Tibial nerve (tissue), 3 donors: Measurements from ENCODE around the gene TMEM238L.

Experiments
- POLR2A ChIP-seq, 2 donors: fragments of 450-650 bp; IDR thresholded peaks; one replicate each; pipeline ENCODE4 v1.6.1; 2017; ENCODE audit warnings: antibody characterized with exemption in 2 of 2, mild to moderate bottlenecking in 2 of 2, moderate library complexity in 2 of 2
- TF ChIP-seq, protein P1 (sequence below), 5 experiments: fragments of 200-600 bp in 3 of 5; fragments of 450-650 bp in 2 of 5; sonication (generic) in 3 of 5; IDR thresholded peaks; one replicate each; pipeline ENCODE4 v1.5.1; 2016 to 2019; ENCODE audit warnings: antibody characterized with exemption in 5 of 5, mild to moderate bottlenecking in 3 of 5, moderate library complexity in 2 of 5

DNA sequence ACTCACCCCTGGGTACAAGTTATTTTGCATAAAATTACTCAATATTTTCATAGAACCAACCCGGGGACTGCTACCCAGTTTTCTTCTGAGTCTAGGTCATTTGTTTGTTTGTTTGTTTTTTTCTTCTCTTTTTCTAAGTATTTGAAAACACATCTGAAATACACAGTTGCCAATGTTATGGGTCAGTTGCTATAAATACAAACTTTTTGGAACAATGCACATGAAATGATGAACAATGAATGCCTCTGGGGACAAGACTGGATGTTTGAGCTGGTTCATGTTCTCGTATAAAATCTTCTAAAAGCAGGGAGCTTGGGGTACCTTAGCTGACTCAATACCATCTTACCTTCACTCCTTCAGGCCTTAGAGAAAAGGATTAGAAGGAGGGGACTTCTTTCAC, 30.5 kb downstream of the TMEM238L start:
- TF ChIP-seq, protein P1, sequence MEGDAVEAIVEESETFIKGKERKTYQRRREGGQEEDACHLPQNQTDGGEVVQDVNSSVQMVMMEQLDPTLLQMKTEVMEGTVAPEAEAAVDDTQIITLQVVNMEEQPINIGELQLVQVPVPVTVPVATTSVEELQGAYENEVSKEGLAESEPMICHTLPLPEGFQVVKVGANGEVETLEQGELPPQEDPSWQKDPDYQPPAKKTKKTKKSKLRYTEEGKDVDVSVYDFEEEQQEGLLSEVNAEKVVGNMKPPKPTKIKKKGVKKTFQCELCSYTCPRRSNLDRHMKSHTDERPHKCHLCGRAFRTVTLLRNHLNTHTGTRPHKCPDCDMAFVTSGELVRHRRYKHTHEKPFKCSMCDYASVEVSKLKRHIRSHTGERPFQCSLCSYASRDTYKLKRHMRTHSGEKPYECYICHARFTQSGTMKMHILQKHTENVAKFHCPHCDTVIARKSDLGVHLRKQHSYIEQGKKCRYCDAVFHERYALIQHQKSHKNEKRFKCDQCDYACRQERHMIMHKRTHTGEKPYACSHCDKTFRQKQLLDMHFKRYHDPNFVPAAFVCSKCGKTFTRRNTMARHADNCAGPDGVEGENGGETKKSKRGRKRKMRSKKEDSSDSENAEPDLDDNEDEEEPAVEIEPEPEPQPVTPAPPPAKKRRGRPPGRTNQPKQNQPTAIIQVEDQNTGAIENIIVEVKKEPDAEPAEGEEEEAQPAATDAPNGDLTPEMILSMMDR (IDR thresholded peaks at IDR 0.05): no peak
- TF ChIP-seq POLR2A (IDR thresholded peaks at IDR 0.05): no peak
